G401.6 (cell line): ENCODE measurements around the gene SAMD8.

Experiments used
- FAIRE-seq: peaks from 2 replicates; lab custom pipeline; 2012; peaks lifted over from hg19 to GRCh38; lab: Jason Lieb, UNC

Gene SAMD8

GRCh38 chr10:75111365-75111906, at the start of gene SAMD8:
Gene SAMD8, plus strand, starts transcription at chr10:75111656. Its CDS starts 38,873 bp downstream, at chr10:75150529.
- no peak for FAIRE-seq

GRCh38 chr10:75061709-75062505, 49.5 kb upstream of the SAMD8 start:
- no peak for FAIRE-seq

- no peak for FAIRE-seq
Observed at GRCh38 chr10:75062506-75063299, 48.8 kb upstream of the SAMD8 start.

- no peak for FAIRE-seq
Observed at GRCh38 chr10:75063461-75064230, 47.8 kb upstream of the SAMD8 start.

GRCh38 chr10:75065076-75065475, 46.4 kb upstream of the SAMD8 start:
- no peak for FAIRE-seq

- no peak for FAIRE-seq
Observed at GRCh38 chr10:75066271-75066670, 45.2 kb upstream of the SAMD8 start.

- FAIRE-seq = no peak
Observed at GRCh38 chr10:75067272-75067671, 44.2 kb upstream of the SAMD8 start.

- no peak for FAIRE-seq
Observed at GRCh38 chr10:75068523-75068922, 42.9 kb upstream of the SAMD8 start.

- FAIRE-seq = no peak
Observed at GRCh38 chr10:75070476-75070875, 41.0 kb upstream of the SAMD8 start.

GRCh38 chr10:75070961-75071428, 40.5 kb upstream of the SAMD8 start:
- no peak for FAIRE-seq

GRCh38 chr10:75071756-75072155, 39.7 kb upstream of the SAMD8 start:
- no peak for FAIRE-seq

GRCh38 chr10:75072727-75073126, 38.7 kb upstream of the SAMD8 start:
- no peak for FAIRE-seq

GRCh38 chr10:75073442-75073841, 38.0 kb upstream of the SAMD8 start:
- FAIRE-seq = no peak

- FAIRE-seq = no peak
Observed at GRCh38 chr10:75074711-75075445, 36.6 kb upstream of the SAMD8 start.

GRCh38 chr10:75076348-75076747, 35.1 kb upstream of the SAMD8 start:
- no peak for FAIRE-seq

GRCh38 chr10:75079436-75080083, 31.9 kb upstream of the SAMD8 start:
- FAIRE-seq = no peak

- no peak for FAIRE-seq
Observed at GRCh38 chr10:75080554-75080953, 30.9 kb upstream of the SAMD8 start.

- no peak for FAIRE-seq
Observed at GRCh38 chr10:75081379-75081778, 30.1 kb upstream of the SAMD8 start.

GRCh38 chr10:75083972-75084833, 27.3 kb upstream of the SAMD8 start:
- FAIRE-seq = no peak

- FAIRE-seq = no peak
Observed at GRCh38 chr10:75084834-75085384, 26.5 kb upstream of the SAMD8 start.
